Astrocyte (in vitro differentiated cells and primary cell): Measurements from ENCODE around the gene RASGRF1.

Experiments used
- EZH2 ChIP-seq: IDR thresholded peaks from 2 replicates; pipeline ENCODE4 v1.6.1; 2012; ENCODE audit warnings: mild to moderate bottlenecking, low read length, inconsistent platforms; ENCODE audit not compliant: insufficient read depth
- TF ChIP-seq, protein P1 (sequence below): IDR thresholded peaks from 2 replicates; pipeline ENCODE4 v1.5.1; 2011; ENCODE audit warnings: low read depth, mild to moderate bottlenecking, inconsistent platforms, low read length, moderate library complexity; ENCODE audit not compliant: insufficient read depth

DNA sequence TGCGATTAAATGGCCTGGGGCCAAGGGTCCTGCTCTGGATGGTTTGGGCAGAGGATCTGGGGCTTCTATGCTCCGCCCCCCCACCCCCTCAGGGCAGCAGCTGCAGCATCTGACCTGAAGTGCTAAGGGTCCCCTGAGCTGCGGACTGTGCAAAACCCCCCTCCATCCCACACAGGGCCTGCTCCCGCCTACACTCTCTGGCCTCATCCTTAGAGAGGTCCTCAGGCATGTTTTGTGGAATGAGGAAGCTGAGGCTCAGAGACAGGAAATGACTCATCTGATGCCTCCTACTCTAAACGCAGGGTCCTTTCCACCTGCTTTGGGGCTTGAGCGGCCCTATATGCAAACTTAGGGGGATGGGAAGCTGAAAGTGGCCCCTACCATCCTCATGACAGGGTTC is 86.2 kb downstream of the RASGRF1 start:
- TF ChIP-seq, protein P1, sequence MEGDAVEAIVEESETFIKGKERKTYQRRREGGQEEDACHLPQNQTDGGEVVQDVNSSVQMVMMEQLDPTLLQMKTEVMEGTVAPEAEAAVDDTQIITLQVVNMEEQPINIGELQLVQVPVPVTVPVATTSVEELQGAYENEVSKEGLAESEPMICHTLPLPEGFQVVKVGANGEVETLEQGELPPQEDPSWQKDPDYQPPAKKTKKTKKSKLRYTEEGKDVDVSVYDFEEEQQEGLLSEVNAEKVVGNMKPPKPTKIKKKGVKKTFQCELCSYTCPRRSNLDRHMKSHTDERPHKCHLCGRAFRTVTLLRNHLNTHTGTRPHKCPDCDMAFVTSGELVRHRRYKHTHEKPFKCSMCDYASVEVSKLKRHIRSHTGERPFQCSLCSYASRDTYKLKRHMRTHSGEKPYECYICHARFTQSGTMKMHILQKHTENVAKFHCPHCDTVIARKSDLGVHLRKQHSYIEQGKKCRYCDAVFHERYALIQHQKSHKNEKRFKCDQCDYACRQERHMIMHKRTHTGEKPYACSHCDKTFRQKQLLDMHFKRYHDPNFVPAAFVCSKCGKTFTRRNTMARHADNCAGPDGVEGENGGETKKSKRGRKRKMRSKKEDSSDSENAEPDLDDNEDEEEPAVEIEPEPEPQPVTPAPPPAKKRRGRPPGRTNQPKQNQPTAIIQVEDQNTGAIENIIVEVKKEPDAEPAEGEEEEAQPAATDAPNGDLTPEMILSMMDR: no peak
- no peak for TF ChIP-seq EZH2
